Kasumi-1 (cell line): Measurements from ENCODE around the gene RHBDF1.
A peak's percentile ranks its signal among the peaks of the same experiment; 100 is the strongest.
"Not testable (repeated sequence)": the region's sequence is repeated elsewhere in the genome, so short reads cannot be mapped to it uniquely, and the experiment has no call there.

Experiments
- DNase-seq, 2 experiments: peaks; one replicate each; lab custom pipeline; 2025; lab: John Stamatoyannopoulos, UW

Gene RHBDF1

GRCh38 chr16:58491-59439 lies 13.7 kb downstream of the RHBDF1 start:
- no peak for DNase-seq

GRCh38 chr16:57711-58110 lies 14.7 kb downstream of the RHBDF1 start:
- DNase-seq = no peak

- DNase-seq = no peak
These were observed 16.1 kb downstream of the RHBDF1 start for GRCh38 chr16:56231-56927.

- no peak for DNase-seq
These were observed 16.8 kb downstream of the RHBDF1 start for GRCh38 chr16:55571-56136.

GRCh38 chr16:54237-54581 lies 18.2 kb downstream of the RHBDF1 start:
- DNase-seq = no peak

GRCh38 chr16:53346-54236 lies 18.8 kb downstream of the RHBDF1 start, which contains the start of the genes POLR3K and SNRNP25:
Gene POLR3K (minus strand): TSS chr16:53608. CDS start chr16:53586, 22 bp downstream.
Gene SNRNP25 (plus strand): TSS chr16:53828. CDS start chr16:54017, 189 bp downstream.
- DNase-seq = peak; percentile 78 to 81

- no peak for DNase-seq
These were observed 21.5 kb downstream of the RHBDF1 start for GRCh38 chr16:50769-51591.

GRCh38 chr16:47234-47633 lies 25.2 kb downstream of the RHBDF1 start:
- no peak for DNase-seq

GRCh38 chr16:46510-46909 lies 25.9 kb downstream of the RHBDF1 start:
- not testable (repeated sequence) for DNase-seq

- no peak for DNase-seq
These were observed 27.0 kb downstream of the RHBDF1 start for GRCh38 chr16:45454-45853.

GRCh38 chr16:44655-45054 lies 27.8 kb downstream of the RHBDF1 start:
- no peak for DNase-seq

- no peak for DNase-seq
These were observed 29.1 kb downstream of the RHBDF1 start for GRCh38 chr16:43294-43693.

- DNase-seq = no peak
These were observed 29.7 kb downstream of the RHBDF1 start for GRCh38 chr16:42691-43090.

- no peak for DNase-seq
These were observed 30.4 kb downstream of the RHBDF1 start for GRCh38 chr16:42069-42457.

GRCh38 chr16:41439-42068 lies 30.9 kb downstream of the RHBDF1 start:
- DNase-seq = no peak

- DNase-seq = no peak
These were observed 33.2 kb downstream of the RHBDF1 start for GRCh38 chr16:38941-39892.

- DNase-seq = not testable (repeated sequence)
These were observed 34.2 kb downstream of the RHBDF1 start for GRCh38 chr16:38206-38605.

- DNase-seq = no peak
These were observed 34.9 kb downstream of the RHBDF1 start for GRCh38 chr16:37511-37910.

GRCh38 chr16:36336-36984 lies 36.0 kb downstream of the RHBDF1 start:
- DNase-seq = no peak
